Inflammatory macrophage treated with lipopolysaccharide for 4 hours (primary cell): ENCODE results near the gene CYTH4.
A peak's percentile ranks its signal among the peaks of the same experiment; 100 is the strongest.

Source experiments
- DNase-seq: peaks from one replicate; pipeline ENCODE4 v3.0.0-alpha.2; 2020

The CYTH4 gene

GRCh38 chr22:37331034-37331428, 48.7 kb downstream of the CYTH4 start:
- DNase-seq = no peak

- DNase-seq = peak; percentile 41
These were observed 49.7 kb downstream of the CYTH4 start for GRCh38 chr22:37331856-37332536.

GRCh38 chr22:37333724-37334460, 51.6 kb downstream of the CYTH4 start:
- no peak for DNase-seq

GRCh38 chr22:37334461-37334858, 52.2 kb downstream of the CYTH4 start:
- no peak for DNase-seq

- no peak for DNase-seq
These were observed 52.8 kb downstream of the CYTH4 start for GRCh38 chr22:37334859-37335805.

GRCh38 chr22:37335806-37336199, 53.5 kb downstream of the CYTH4 start:
- DNase-seq = no peak

GRCh38 chr22:37336579-37336978, 54.3 kb downstream of the CYTH4 start:
- DNase-seq = no peak

- DNase-seq = no peak
These were observed 55.1 kb downstream of the CYTH4 start for GRCh38 chr22:37337204-37337943.

- DNase-seq = no peak
These were observed 56.4 kb downstream of the CYTH4 start for GRCh38 chr22:37338539-37339246.

GRCh38 chr22:37340331-37341262, 58.3 kb downstream of the CYTH4 start:
- DNase-seq = no peak

GRCh38 chr22:37342065-37342464, 59.8 kb downstream of the CYTH4 start:
- no peak for DNase-seq

- no peak for DNase-seq
These were observed 61.0 kb downstream of the CYTH4 start for GRCh38 chr22:37343348-37343747.

GRCh38 chr22:37343863-37344734, 61.8 kb downstream of the CYTH4 start:
- DNase-seq = no peak

GRCh38 chr22:37344735-37345449, 62.6 kb downstream of the CYTH4 start:
- no peak for DNase-seq

- DNase-seq = no peak
These were observed 63.7 kb downstream of the CYTH4 start for GRCh38 chr22:37345863-37346504.

GRCh38 chr22:37346505-37346895, 64.2 kb downstream of the CYTH4 start:
- DNase-seq = no peak

- DNase-seq = no peak
These were observed 66.9 kb downstream of the CYTH4 start for GRCh38 chr22:37349043-37349814.

- no peak for DNase-seq
These were observed 68.9 kb downstream of the CYTH4 start for GRCh38 chr22:37351232-37351631.
